H1 (cell line): Measurements from ENCODE around the gene TACC2. TPM values are rescaled to one million over a fixed set of nuclear protein-coding genes. Genes with fewer than 3 reads are reported as not detected.

ENCODE experiments used
- CTCF ChIA-PET: fragments of 300-600 bp; sonication (Branson Sonifier 250); formaldehyde crosslinking; loops from one replicate; lab custom pipeline; 2021; ENCODE audit not compliant: partially characterized antibody; lab: Charles Lee
- POLR2A ChIA-PET: fragments of 300-600 bp; sonication (Branson Sonifier 250); formaldehyde crosslinking; loops from one replicate; lab custom pipeline; 2021; ENCODE audit warnings: inconsistent platforms; ENCODE audit not compliant: partially characterized antibody; lab: Charles Lee
- DNase-seq, 2 experiments: peaks; one replicate each; pipeline versions ENCODE4 v3.0.0 to v3.0.0-alpha.2; 2010 to 2022; ENCODE audit warnings: low spot score in 2 of 2, low read depth in 1 of 2, mixed read lengths in 1 of 2
- FAIRE-seq: peaks from 2 replicates; lab custom pipeline; 2011; peaks lifted over from hg19 to GRCh38; lab: Jason Lieb, UNC
- H2AFZ ChIP-seq: 2 replicates; pipeline ENCODE4 v1.8.1; 2012; ENCODE audit warnings: low read length, inconsistent platforms
- H2AK5ac ChIP-seq: 2 replicates; pipeline ENCODE4 v1.6.1; 2013; ENCODE audit warnings: low read depth, low read length
- H2BK120ac ChIP-seq: replicated peaks from 2 replicates; pipeline ENCODE3; 2013; ENCODE audit warnings: low read depth, low read length, inconsistent platforms
- H2BK12ac ChIP-seq: 2 replicates; pipeline ENCODE4 v1.6.1; 2013; ENCODE audit warnings: low read depth, low read length
- H2BK15ac ChIP-seq: 2 replicates; pipeline ENCODE4 v1.6.1; 2013; ENCODE audit warnings: low read length
- H2BK20ac ChIP-seq: 2 replicates; pipeline ENCODE4 v1.6.1; 2013; ENCODE audit warnings: low read length
- H2BK5ac ChIP-seq: 2 replicates; pipeline ENCODE4 v1.6.1; 2013; ENCODE audit warnings: low read depth, low read length
- H3K14ac ChIP-seq: 2 replicates; pipeline ENCODE4 v1.6.1; 2013; ENCODE audit warnings: inconsistent platforms; ENCODE audit not compliant: insufficient read length
- H3K18ac ChIP-seq: 2 replicates; pipeline ENCODE4 v1.6.1; 2013; ENCODE audit warnings: low read length; ENCODE audit errors: extremely low read depth
- H3K23ac ChIP-seq: 2 replicates; pipeline ENCODE4 v1.6.1; 2013; ENCODE audit warnings: inconsistent platforms; ENCODE audit not compliant: insufficient read length
- H3K23me2 ChIP-seq: 2 replicates; pipeline ENCODE4 v1.6.1; 2013; ENCODE audit warnings: low read depth, low read length
- H3K27ac ChIP-seq: 2 replicates; pipeline ENCODE4 v1.6.1; 2011; ENCODE audit warnings: low read depth, low read length, inconsistent platforms
- H3K27me3 ChIP-seq, 4 experiments: replicated peaks in 1 of 4; 1 replicate in 1 of 4; 2 replicates in 3 of 4; pipeline versions ENCODE4 v1.6.1 to v1.8.1; 2011 to 2013; ENCODE audit warnings: low read length in 3 of 4, mild to moderate bottlenecking in 3 of 4, inconsistent platforms in 2 of 4, mixed read lengths in 2 of 4, moderate library complexity in 1 of 4; ENCODE audit not compliant: control insufficient read depth in 3 of 4, insufficient read depth in 3 of 4; ENCODE audit errors: extremely low read depth in 1 of 4
- H3K36me3 ChIP-seq, 4 experiments: 2 replicates each; pipeline versions ENCODE4 v1.6.1 to v1.8.1; 2011 to 2013; ENCODE audit warnings: mild to moderate bottlenecking in 4 of 4, low read length in 3 of 4, moderate library complexity in 2 of 4, control low read depth in 1 of 4, inconsistent platforms in 1 of 4; ENCODE audit not compliant: insufficient read depth in 4 of 4, control insufficient read depth in 2 of 4
- H3K4ac ChIP-seq: replicated peaks from 2 replicates; pipeline ENCODE3; 2013; ENCODE audit warnings: low read length, low read depth, mixed read lengths, inconsistent platforms; ENCODE audit not compliant: insufficient read length
- H3K4me1 ChIP-seq, 4 experiments: replicated peaks in 1 of 4; 1 replicate in 1 of 4; 2 replicates in 3 of 4; pipeline versions ENCODE4 v1.6.1 to v1.8.1; 2011 to 2013; ENCODE audit warnings: low read length in 3 of 4, inconsistent platforms in 2 of 4, mixed read lengths in 1 of 4; ENCODE audit not compliant: insufficient read depth in 4 of 4, control insufficient read depth in 3 of 4
- H3K4me2 ChIP-seq, 2 experiments: 2 replicates each; pipeline versions ENCODE4 v1.6.1 to v1.8.1; 2011 to 2013; ENCODE audit warnings: low read depth in 2 of 2, low read length in 2 of 2, control low read depth in 1 of 2, inconsistent platforms in 1 of 2, mild to moderate bottlenecking in 1 of 2; ENCODE audit not compliant: insufficient read depth in 1 of 2
- H3K4me3 ChIP-seq, 4 experiments: fragments of 200-600, 300-600 bp in 1 of 4; sonication (generic), shearing (Covaris generic), sonication (Bioruptor Twin) in 1 of 4; 2 replicates each; pipeline versions ENCODE4 v1.5.1 to v1.8.1; 2011 to 2016; ENCODE audit warnings: low read length in 4 of 4, low read depth in 3 of 4, control low read depth in 2 of 4, inconsistent platforms in 2 of 4, mild to moderate bottlenecking in 2 of 4, mixed read lengths in 1 of 4, moderate library complexity in 1 of 4; ENCODE audit not compliant: insufficient read depth in 2 of 4; ENCODE audit errors: extremely low read depth in 1 of 4
- H3K56ac ChIP-seq: replicated peaks from 2 replicates; pipeline ENCODE3; 2013; ENCODE audit warnings: low read depth, mild to moderate bottlenecking, mixed read lengths, low read length, inconsistent platforms; ENCODE audit not compliant: insufficient read length
- H3K79me1 ChIP-seq: 2 replicates; pipeline ENCODE4 v1.6.1; 2013; ENCODE audit warnings: low read depth, low read length, control low read depth
- H3K79me2 ChIP-seq, 2 experiments: 2 replicates each; pipeline versions ENCODE4 v1.6.1 to v1.8.1; 2012 to 2013; ENCODE audit warnings: low read length in 2 of 2, mild to moderate bottlenecking in 2 of 2, inconsistent platforms in 1 of 2; ENCODE audit not compliant: insufficient read depth in 2 of 2, control insufficient read depth in 1 of 2
- H3K9ac ChIP-seq, 4 experiments: replicated peaks in 1 of 4; 1 replicate in 1 of 4; 2 replicates in 3 of 4; pipeline versions ENCODE4 v1.6.1 to v1.8.1; 2011 to 2013; ENCODE audit warnings: low read depth in 3 of 4, low read length in 3 of 4, control low read depth in 2 of 4, mild to moderate bottlenecking in 2 of 4, moderate library complexity in 2 of 4, inconsistent platforms in 1 of 4; ENCODE audit errors: extremely low read depth in 1 of 4
- H3K9me3 ChIP-seq, 2 experiments: 2 replicates each; pipeline versions ENCODE4 v1.6.1 to v1.8.1; 2012 to 2013; ENCODE audit warnings: mild to moderate bottlenecking in 2 of 2, moderate library complexity in 2 of 2, control low read depth in 1 of 2, inconsistent platforms in 1 of 2, low read depth in 1 of 2, low read length in 1 of 2, mixed read lengths in 1 of 2; ENCODE audit not compliant: insufficient read depth in 2 of 2
- H4K20me1 ChIP-seq, 2 experiments: replicated peaks in 1 of 2; 2 replicates each; pipeline versions ENCODE3 to v1.8.1; 2011 to 2013; ENCODE audit warnings: inconsistent platforms in 2 of 2, low read length in 2 of 2, mild to moderate bottlenecking in 1 of 2; ENCODE audit not compliant: insufficient read depth in 2 of 2, control insufficient read depth in 1 of 2
- H4K5ac ChIP-seq: 2 replicates; pipeline ENCODE4 v1.6.1; 2013; ENCODE audit warnings: low read length, low read depth, mixed read lengths, inconsistent platforms; ENCODE audit not compliant: insufficient read length
- H4K8ac ChIP-seq: 2 replicates; pipeline ENCODE4 v1.8.0; 2013; ENCODE audit warnings: mild to moderate bottlenecking, moderate library complexity, low read length, inconsistent platforms; ENCODE audit not compliant: insufficient read depth; ENCODE audit errors: extremely low read depth
- H4K91ac ChIP-seq: replicated peaks from 2 replicates; pipeline ENCODE3; 2013; ENCODE audit warnings: low read length, mixed read lengths, inconsistent platforms; ENCODE audit not compliant: insufficient read length
- BCL11A ChIP-seq, 2 experiments: IDR thresholded peaks; one replicate each; pipeline ENCODE4 v1.6.1; 2011; ENCODE audit warnings: low read depth in 2 of 2, low read length in 2 of 2, mild to moderate bottlenecking in 2 of 2
- BRCA1 ChIP-seq: IDR thresholded peaks from 2 replicates; pipeline ENCODE4 v1.6.1; 2012; ENCODE audit warnings: low read depth, low read length, improper control_type of control experiment
- CBX8 ChIP-seq: fragments of 300-800, 300-1000 bp; sonication (generic); IDR thresholded peaks from 2 replicates; pipeline ENCODE4 v1.7.1; 2016; ENCODE audit warnings: low read depth, low read length, borderline replicate concordance
- CHD2 ChIP-seq: IDR thresholded peaks from 2 replicates; pipeline ENCODE4 v1.6.1; 2012; ENCODE audit warnings: low read length, improper control_type of control experiment
- GTF2F1 ChIP-seq: IDR thresholded peaks from 2 replicates; pipeline ENCODE4 v1.6.1; 2012; ENCODE audit warnings: low read depth, low read length, improper control_type of control experiment, borderline replicate concordance
- POU5F1 ChIP-seq: IDR thresholded peaks from 2 replicates; pipeline ENCODE4 v1.6.1; 2011; ENCODE audit warnings: low read depth, mild to moderate bottlenecking, low read length, moderate library complexity
- RAD21 ChIP-seq, 2 experiments: IDR thresholded peaks in 1 of 2; conservative IDR thresholded peaks in 1 of 2; 2 replicates each; pipeline ENCODE4 v1.6.1; 2011; ENCODE audit warnings: low read depth in 2 of 2, low read length in 2 of 2, improper control_type of control experiment in 1 of 2, inconsistent platforms in 1 of 2, mild to moderate bottlenecking in 1 of 2, moderate library complexity in 1 of 2
- SP4 ChIP-seq: IDR thresholded peaks from 2 replicates; pipeline ENCODE4 v1.6.1; 2012; ENCODE audit warnings: low read length, inconsistent platforms
- TAF7 ChIP-seq: optimal IDR thresholded peaks from 2 replicates; pipeline ENCODE3; 2011; ENCODE audit warnings: low read depth, mild to moderate bottlenecking, inconsistent platforms, low read length, moderate library complexity, borderline replicate concordance
- WGBS, 2 experiments: shearing (Covaris generic) in 1 of 2; methylation state at CpG; one replicate each; pipeline versions ENCODE4 v1.1.6 to v1.1.7; 2013 to 2015; ENCODE audit warnings: low lambda C conversion rate in 2 of 2, mixed read lengths in 2 of 2, inconsistent platforms in 1 of 2, low coverage in 1 of 2, missing lambda C conversion rate in 1 of 2; ENCODE audit not compliant: insufficient replicate concordance in 2 of 2, insufficient coverage in 1 of 2, insufficient read length in 1 of 2; ENCODE audit errors: extremely low coverage in 1 of 2, missing lambda C conversion rate in 1 of 2; 5-methylcytosine and 5-hydroxymethylcytosine counted together
- polyA plus RNA-seq, 7 experiments: library from polyadenylated mRNA; depleted of rRNA in 3 of 7; stranded (reverse) in 5 of 7; unstranded in 2 of 7; fragments of >200 nt in 5 of 7; fragments of 200-250 nt in 2 of 7; gene quantifications; 1 replicate in 5 of 7; 2 replicates in 1 of 7; 4 replicates in 1 of 7; pipeline versions ENCODE4 v1.2.1 to v1.2.3, GENCODE V29; 2011 to 2013; ENCODE audit warnings: missing spikeins in 2 of 7, mixed read lengths in 2 of 7
- total RNA-seq: library from RNA; stranded (reverse); fragmentation: NEBNext Ultra II Directional; extraction: Animal tissue kit (Norgen Biotek cat#: 25700); gene quantifications from 2 replicates; pipeline ENCODE4 v1.2.1, GENCODE V29; 2021

The TACC2 gene
- total and polyA plus RNA-seq, 2 of the 8 experiments (the other 6 are each of a cell fraction or from before 2014, with no cell fraction given): 21.2 to 46.6 TPM

DNA sequence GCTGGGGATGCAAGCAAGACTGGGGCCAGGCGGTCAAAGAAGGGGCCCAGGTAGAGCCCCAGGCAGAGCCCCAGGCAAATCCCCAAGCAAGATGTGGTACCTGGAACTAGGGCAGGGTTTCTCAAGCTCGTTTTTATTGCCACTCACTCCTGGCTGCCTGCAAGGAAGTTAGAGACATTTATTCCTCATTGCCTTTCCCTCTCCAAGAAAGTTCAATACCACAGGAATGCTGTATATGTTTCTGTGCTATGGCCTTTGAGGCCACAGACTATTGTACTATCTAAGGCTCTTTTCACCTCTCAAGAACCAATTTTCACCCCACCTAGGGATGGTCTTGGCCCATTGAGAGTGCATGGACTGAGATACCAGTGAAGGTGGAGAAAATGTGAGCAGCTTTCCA lies 71.3 kb downstream of the TACC2 start:
- Histone ChIP-seq H2BK15ac (no peak overlapping the region), H3K4me1 (peaks cover 0 to 7% (median 3%) of the 10 kb centered on the region in 4 experiments; a peak in 4 of 7 replicates), H3K4ac (no peak overlapping the region), H3K56ac (no peak overlapping the region), H3K14ac (no peak overlapping the region), H2BK5ac (no peak overlapping the region), H3K36me3 (no peaks in the 10 kb centered on the region), H2BK120ac (no peak overlapping the region), H3K23me2 (no peaks in the 10 kb centered on the region), H3K9ac (no peak overlapping the region), H2AFZ (no peak overlapping the region), H2BK12ac (no peak overlapping the region), H4K5ac (no peak overlapping the region), H3K9me3 (no peaks in the 10 kb centered on the region), H3K4me2 (no peak overlapping the region), H4K8ac (no peak overlapping the region), H2BK20ac (no peak overlapping the region), H2AK5ac (no peak overlapping the region), H3K27ac (no peak overlapping the region), H3K79me1 (no peaks in the 10 kb centered on the region), H3K18ac (no peak overlapping the region), H3K23ac (no peak overlapping the region), H3K27me3 (no peaks in the 10 kb centered on the region; a peak in 2 of 7 replicates), H4K20me1 (no peaks in the 10 kb centered on the region), H3K4me3 (no peak overlapping the region), H3K79me2 (no peaks in the 10 kb centered on the region)
- ChIA-PET CTCF (interaction anchor here (0.6 to 4.4 kb wide), 3 partner anchors 9 to 1559 kb away, joined by 3 to 23 read pairs (median 4); no protein-coding TSS in a partner anchor), POLR2A (interaction anchor here (1.8 to 2.0 kb wide), 2 partner anchors 10 to 132 kb away, joined by 4 to 6 read pairs; partner anchors contain the start of gene ATE1)
- no peak for FAIRE-seq
- no peak for DNase-seq
- TF ChIP-seq POU5F1 (no peak), BCL11A (IDR thresholded peaks at IDR 0.05; ENCODE audit: low read depth in 2 of 2, low read length in 2 of 2) (no peak), RAD21 (IDR thresholded peaks at IDR 0.05 in 1 of 2, conservative IDR thresholded peaks at IDR 0.05 in 1 of 2; ENCODE audit: low read depth in 2 of 2, low read length in 2 of 2) (no peak), BRCA1 (no peak), CHD2 (no peak), CBX8 (no peak), GTF2F1 (no peak), SP4 (no peak), TAF7 (no peak)
- TF ChIP-seq, all 59 proteins: peak for 0
- 62% methylated on average over 2 of the region's 2 CpGs; no CpG with 5 or more reads in 1 of the 2 experiments for WGBS, 2 experiments
- no peak overlapping the region for H4K91ac ChIP-seq
